Gastroesophageal sphincter (tissue), 4 donors: ENCODE measurements around the gene PARD6A. TPM values are rescaled to one million over a fixed set of nuclear protein-coding genes. Genes with fewer than 3 reads are reported as not detected.

Experiments
- ATAC-seq: fragments of 150-250 bp; one replicate; pipeline ENCODE4 v1.9.1; 2016; ENCODE audit warnings: mild to moderate bottlenecking, moderate library complexity
- H3K27ac ChIP-seq, 4 donors: fragments of 200-600 bp; sonication (generic) in 3 of 4; 1 replicate in 3 of 4; 2 replicates in 1 of 4; pipeline ENCODE4 v1.5.1; 2016 to 2019
- H3K27me3 ChIP-seq: fragments of 200-600 bp; sonication (generic); one replicate; pipeline ENCODE4 v1.5.1; 2019
- H3K36me3 ChIP-seq, 2 donors: fragments of 200-600 bp; sonication (generic); one replicate each; pipeline ENCODE4 v1.5.1; 2019; ENCODE audit warnings: control low read depth in 1 of 2
- H3K4me1 ChIP-seq, 3 donors: fragments of 200-600 bp; sonication (generic); 1 replicate in 2 of 3; 2 replicates in 1 of 3; pipeline ENCODE4 v1.5.1; 2016 to 2019; ENCODE audit warnings: control low read depth in 2 of 3
- H3K4me3 ChIP-seq, 2 donors: fragments of 200-600 bp; sonication (generic); one replicate each; pipeline ENCODE4 v1.5.1; 2019; ENCODE audit warnings: mild to moderate bottlenecking in 1 of 2, moderate library complexity in 1 of 2
- H3K9me3 ChIP-seq, 3 donors: fragments of 200-600 bp; sonication (generic); one replicate each; pipeline ENCODE4 v1.5.1; 2017 to 2019; ENCODE audit warnings: control low read depth in 2 of 3
- CTCF ChIP-seq, 4 experiments: fragments of 200-600 bp in 2 of 4; fragments of 450-650 bp in 2 of 4; sonication (generic) in 1 of 4; IDR thresholded peaks; one replicate each; pipeline ENCODE4 v1.5.1; 2017 to 2019; ENCODE audit warnings: antibody characterized with exemption in 4 of 4, mild to moderate bottlenecking in 2 of 4, moderate library complexity in 2 of 4
- EP300 ChIP-seq: sonication (generic); formaldehyde crosslinking; IDR thresholded peaks from one replicate; pipeline ENCODE4 v1.6.1; 2017; ENCODE audit warnings: antibody characterized with exemption, mild to moderate bottlenecking
- POLR2A ChIP-seq, 2 donors: fragments of 450-650 bp; IDR thresholded peaks; one replicate each; pipeline ENCODE4 v1.6.1; 2017; ENCODE audit warnings: antibody characterized with exemption in 2 of 2, mild to moderate bottlenecking in 2 of 2, moderate library complexity in 1 of 2
- POLR2AphosphoS5 ChIP-seq: sonication (generic); formaldehyde crosslinking; IDR thresholded peaks from one replicate; pipeline ENCODE4 v1.6.1; 2017; ENCODE audit warnings: antibody characterized with exemption
- WGBS, 2 donors: methylation state at CpG; one replicate each; pipeline ENCODE4 v1.1.5; 2018; ENCODE audit warnings: low coverage in 1 of 2; 5-methylcytosine and 5-hydroxymethylcytosine counted together
- total RNA-seq, 4 donors: library from RNA; depleted of rRNA; stranded (reverse); fragments of >200 nt; gene quantifications; one replicate each; pipeline ENCODE4 v1.1.0, GENCODE V29; 2016

Gene PARD6A
- total RNA-seq: 10 to 100 TPM in 1 of 4 donors, 1 to 10 TPM in 3; 5.9 to 13.4 (median 6.5) TPM

- H3K27me3 ChIP-seq: peaks cover 1% of the 10 kb centered on the region
- peak within 1 kb of the TSS; percentile 89 to 98 (median 96) for H3K27ac ChIP-seq
- TF ChIP-seq CTCF (IDR thresholded peaks at IDR 0.05) (peak in 1 of 4 experiments; percentile 41), POLR2A (IDR thresholded peaks at IDR 0.05) (no peak)
- ATAC-seq: peak; percentile 93
- WGBS, 2 donors: no CpG with 5 or more reads among the region's 48 CpGs
- peak within 1 kb of the TSS; percentile 57 to 89 for H3K4me3 ChIP-seq
- peaks cover 0 to 55% of the 10 kb centered on the region in 2 donors for H3K36me3 ChIP-seq
- peaks cover 0 to 41% (median 18%) of the 10 kb centered on the region in 3 donors for H3K4me1 ChIP-seq
- no peaks in the 10 kb centered on the region for H3K9me3 ChIP-seq
Observed at GRCh38 chr16:67660564-67661028, at the start of gene PARD6A. PARD6A (plus strand) TSS chr16:67660960; CDS start chr16:67661039, 79 bp downstream.

- WGBS, 2 donors: 96% methylated on average over 5 of the region's 10 CpGs; no CpG with 5 or more reads in 1 of the 2 donors
- TF ChIP-seq POLR2AphosphoS5: no peak
- no peak for TF ChIP-seq EP300
- TF ChIP-seq POLR2A (IDR thresholded peaks at IDR 0.05): no peak
- TF ChIP-seq CTCF (IDR thresholded peaks at IDR 0.05): no peak
- no peaks in the 10 kb centered on the region for H3K27me3 ChIP-seq
- H3K4me1 ChIP-seq: no peaks in the 10 kb centered on the region
- no peak overlapping the region for H3K27ac ChIP-seq
- no peak overlapping the region for H3K4me3 ChIP-seq
- H3K36me3 ChIP-seq: peaks cover 0 to 81% of the 10 kb centered on the region in 2 donors
- ATAC-seq: no peak
- H3K9me3 ChIP-seq: no peaks in the 10 kb centered on the region
Observed at GRCh38 chr16:67613808-67614207, 47.0 kb upstream of the PARD6A start.

GRCh38 chr16:67628216-67628615 is 32.5 kb upstream of the PARD6A start:
- WGBS, 2 donors: 93 to 100% methylated on average over 4 to 12 of the region's 14 CpGs
- Histone ChIP-seq H3K27me3 (no peaks in the 10 kb centered on the region), H3K9me3 (no peaks in the 10 kb centered on the region), H3K36me3 (peaks cover 0 to 99% of the 10 kb centered on the region in 2 donors), H3K4me1 (peaks cover 0 to 12% (median 0%) of the 10 kb centered on the region in 3 donors), H3K27ac (no peak overlapping the region), H3K4me3 (no peak overlapping the region)
- ATAC-seq: no peak
- TF ChIP-seq POLR2AphosphoS5 (no peak), POLR2A (IDR thresholded peaks at IDR 0.05) (no peak), EP300 (no peak), CTCF (IDR thresholded peaks at IDR 0.05) (no peak)

- Histone ChIP-seq H3K4me3 (no peak overlapping the region), H3K27ac (peak overlapping the region in 3 of 4 donors; percentile 5 to 43 (median 30)), H3K4me1 (peaks cover 0 to 15% (median 0%) of the 10 kb centered on the region in 3 donors), H3K27me3 (no peaks in the 10 kb centered on the region), H3K36me3 (peaks cover 0 to 100% of the 10 kb centered on the region in 2 donors), H3K9me3 (no peaks in the 10 kb centered on the region)
- TF ChIP-seq EP300 (no peak), POLR2A (IDR thresholded peaks at IDR 0.05) (no peak), POLR2AphosphoS5 (no peak), CTCF (IDR thresholded peaks at IDR 0.05) (no peak)
- WGBS, 2 donors: 40 to 45% methylated on average over 5 to 7 of the region's 7 CpGs
- ATAC-seq: no peak
Observed at GRCh38 chr16:67632415-67633172, 28.2 kb upstream of the PARD6A start.

GRCh38 chr16:67636713-67637112 is 24.0 kb upstream of the PARD6A start:
- WGBS, 2 donors: 93 to 94% methylated on average over 5 to 7 of the region's 8 CpGs

More at GRCh38 chr16:67636713-67637112, 24.0 kb upstream of the PARD6A start:
- Histone ChIP-seq H3K4me3 (no peak overlapping the region), H3K4me1 (peaks cover 0 to 27% (median 0%) of the 10 kb centered on the region in 3 donors), H3K27me3 (no peaks in the 10 kb centered on the region), H3K36me3 (peaks cover 0 to 78% of the 10 kb centered on the region in 2 donors), H3K9me3 (no peaks in the 10 kb centered on the region), H3K27ac (no peak overlapping the region)
- ATAC-seq: no peak
- no peak for TF ChIP-seq POLR2A (IDR thresholded peaks at IDR 0.05)
- TF ChIP-seq CTCF (IDR thresholded peaks at IDR 0.05): no peak
- TF ChIP-seq POLR2AphosphoS5: no peak
- TF ChIP-seq EP300: no peak
